ENCODE results near the gene CEP57L1. TPM values are rescaled to one million over a fixed set of nuclear protein-coding genes. Genes with fewer than 3 reads are reported as not detected.
A peak's percentile ranks its signal among the peaks of the same experiment; 100 is the strongest.
"Not testable (repeated sequence)": the region's sequence is repeated elsewhere in the genome, so short reads cannot be mapped to it uniquely, and the experiment has no call there.

The CEP57L1 gene
- polyA plus RNA-seq, 12 donors: 12.4 to 39.1 (median 20.7) TPM; not detected in 1

GRCh38 chr6:109073344-109074132, 21.8 kb upstream of the CEP57L1 start:
- DNase-seq: peak; percentile 77

- no peak for DNase-seq
Measured at GRCh38 chr6:109074133-109074415, 21.2 kb upstream of the CEP57L1 start.

GRCh38 chr6:109075934-109076333, 19.4 kb upstream of the CEP57L1 start:
- no peak for DNase-seq

- no peak for DNase-seq
Measured at GRCh38 chr6:109076377-109076776, 18.9 kb upstream of the CEP57L1 start.

DNA sequence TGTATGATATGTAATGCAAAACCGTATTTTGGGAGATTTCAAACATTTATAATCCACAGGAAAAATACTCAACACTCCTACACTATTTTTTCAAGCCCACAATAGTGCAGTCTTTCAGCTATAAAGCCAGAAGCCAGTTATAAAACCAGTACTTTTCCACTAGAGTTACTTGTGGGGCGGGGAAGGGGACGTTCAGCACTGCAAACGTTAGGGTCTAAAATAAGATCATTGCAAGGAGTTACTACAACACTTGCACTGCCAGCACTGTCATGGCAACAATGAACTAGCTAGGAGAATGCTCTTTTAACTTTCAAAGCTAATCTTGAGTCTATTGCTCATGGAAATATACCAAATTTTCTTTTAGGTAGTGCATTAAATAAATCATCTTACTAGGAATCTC, 15.3 kb upstream of the CEP57L1 start:
- peak; percentile 81 for DNase-seq

DNA sequence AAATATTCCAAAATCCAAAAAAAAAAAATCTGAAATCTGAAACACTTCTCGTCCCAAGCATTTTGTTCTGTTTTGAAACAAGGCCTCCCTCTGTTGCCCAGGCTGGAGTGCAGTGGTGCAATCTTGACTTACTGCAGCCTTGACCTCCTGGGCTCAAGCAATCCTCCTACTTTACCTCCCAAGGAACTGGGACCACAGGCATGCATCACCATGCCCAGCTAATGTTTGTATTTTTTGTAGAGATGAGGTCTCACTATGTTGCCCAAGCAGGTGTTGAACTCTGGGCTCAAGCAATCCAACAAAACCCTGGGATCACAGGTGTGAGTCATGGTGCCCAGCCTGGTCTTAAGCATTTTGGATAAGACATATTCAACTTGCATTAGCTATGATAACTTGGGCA, 14.3 kb upstream of the CEP57L1 start:
- no peak for DNase-seq

DNA sequence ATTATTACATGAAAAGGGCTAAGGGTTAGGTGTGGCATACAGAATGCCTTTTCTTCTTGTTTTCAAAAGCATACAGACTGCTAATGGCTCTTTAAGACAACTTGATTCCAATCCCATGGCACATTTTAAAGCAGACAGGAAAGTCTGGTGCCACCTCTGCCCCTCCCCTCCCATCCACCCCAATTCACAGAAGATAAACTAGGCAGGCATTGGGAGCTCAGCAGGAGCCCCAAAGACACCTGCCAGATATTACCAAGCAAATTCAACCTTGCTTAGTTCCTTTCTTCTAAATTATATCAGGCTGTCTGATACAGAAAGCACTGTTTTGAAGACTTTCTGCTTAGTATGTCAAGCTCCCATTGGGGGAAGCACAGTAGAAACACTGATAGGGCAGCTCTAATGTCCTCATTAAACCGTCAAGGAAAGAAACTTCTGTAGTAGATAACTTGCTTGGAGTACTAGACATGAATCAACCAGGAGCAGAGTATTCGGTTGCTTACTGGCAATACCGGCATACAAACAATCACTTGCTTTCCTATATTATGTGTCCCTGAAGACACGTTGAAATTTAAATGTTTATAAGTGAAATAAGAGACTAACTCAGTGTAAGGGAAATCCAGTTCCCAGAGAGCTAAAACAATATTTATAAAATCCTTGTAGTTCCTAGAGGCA, 13.7 kb upstream of the CEP57L1 start:
- no peak for DNase-seq

DNA sequence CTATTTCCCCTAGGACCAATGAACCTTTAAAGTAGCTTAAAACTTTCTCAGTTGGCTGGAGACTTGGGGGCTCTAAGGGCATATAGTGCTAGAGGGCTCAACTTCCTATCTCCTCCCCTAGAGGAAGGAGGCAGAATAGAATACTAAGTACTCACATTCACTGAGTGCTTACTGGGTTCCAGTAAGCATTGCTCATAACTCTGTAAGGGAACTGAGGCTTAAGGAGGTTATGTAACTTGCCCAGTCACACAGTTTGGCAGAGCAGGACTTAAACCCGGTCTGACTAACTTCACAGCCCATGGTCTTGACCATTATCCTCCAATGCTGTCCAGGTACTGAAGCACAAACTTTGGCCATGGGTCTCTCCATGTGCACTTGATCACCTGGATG, 13.1 kb upstream of the CEP57L1 start:
- DNase-seq: no peak

DNA sequence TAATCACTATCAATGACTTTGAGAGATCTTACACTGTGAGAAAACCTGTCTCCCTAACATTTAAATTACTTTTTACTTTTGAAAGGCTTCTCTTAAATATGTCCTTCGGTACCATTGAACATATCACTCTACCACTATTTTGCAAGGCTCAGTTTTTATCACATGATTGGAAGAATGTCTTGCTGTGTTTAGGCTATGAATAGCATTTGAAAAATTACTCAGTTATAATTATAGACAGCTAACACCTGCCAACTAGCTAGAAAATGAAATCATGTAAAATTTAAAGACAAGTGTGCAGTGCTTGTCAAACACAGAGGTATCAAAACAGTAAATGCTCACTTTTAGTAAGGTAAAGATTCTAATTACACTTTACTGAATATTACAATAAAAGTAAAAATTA, 11.7 kb upstream of the CEP57L1 start:
- DNase-seq: no peak

GRCh38 chr6:109084146-109084545, 11.2 kb upstream of the CEP57L1 start:
- not testable (repeated sequence) for DNase-seq

DNA sequence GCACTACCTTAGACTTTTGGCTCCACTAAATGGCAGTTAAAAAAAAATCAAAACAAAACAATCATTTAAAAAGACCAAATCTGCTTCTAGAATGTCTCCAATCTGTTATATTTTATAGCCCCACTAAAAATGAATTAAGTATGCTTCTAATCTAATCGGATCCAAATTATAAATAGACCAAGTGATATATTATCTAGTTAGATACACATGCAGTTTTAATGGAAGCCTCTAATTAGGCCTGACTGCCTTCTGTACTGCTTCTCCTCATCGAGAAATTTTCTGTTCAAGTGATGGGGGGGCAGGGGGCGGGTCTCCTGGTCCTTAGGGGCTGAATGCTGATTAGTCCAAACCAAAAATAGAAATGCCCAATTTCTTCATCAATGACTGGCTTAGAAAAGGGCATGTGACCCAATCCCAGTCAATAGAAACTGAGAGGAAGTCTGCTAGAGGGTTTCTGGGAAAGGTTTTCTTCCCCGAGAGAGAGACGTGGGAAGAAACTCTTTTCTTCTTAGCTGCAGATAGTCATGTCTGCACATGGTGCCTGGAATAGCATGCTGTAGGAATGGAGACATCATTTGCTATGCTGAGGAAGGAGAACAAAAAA, 7.5 kb upstream of the CEP57L1 start:
- no peak for DNase-seq

DNA sequence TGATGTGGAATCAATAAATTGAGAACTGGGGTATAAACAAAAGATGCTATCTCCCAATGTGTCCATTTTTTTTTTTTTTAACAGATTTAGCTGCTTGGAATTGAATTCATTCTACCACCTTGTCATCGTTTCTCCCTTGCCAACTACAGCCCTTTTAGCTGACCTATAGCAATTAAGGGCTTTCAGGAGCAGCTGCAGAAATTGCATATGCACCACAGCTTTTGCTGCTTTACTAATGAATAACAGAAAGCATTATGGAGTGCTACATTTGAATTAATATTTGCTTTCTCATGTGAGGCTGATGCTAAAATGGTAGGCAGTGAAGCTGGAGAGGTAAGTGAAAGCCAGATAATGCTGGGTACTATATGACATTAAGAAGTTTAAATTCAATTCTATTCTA, 6.3 kb upstream of the CEP57L1 start:
- DNase-seq: no peak

- DNase-seq: no peak
Measured at GRCh38 chr6:109091314-109092024, 3.8 kb upstream of the CEP57L1 start.

GRCh38 chr6:109092074-109092473, 3.2 kb upstream of the CEP57L1 start:
- DNase-seq: no peak

- no peak for DNase-seq
Measured at GRCh38 chr6:109093732-109094415, 1.4 kb upstream of the CEP57L1 start.

- peak; percentile 94 for DNase-seq
Measured at GRCh38 chr6:109094416-109095035, 781 bp upstream of the CEP57L1 start, which contains the start of gene SESN1. Gene SESN1 (minus strand): TSS chr6:109094846. CDS start chr6:109094073, 773 bp downstream.

DNA sequence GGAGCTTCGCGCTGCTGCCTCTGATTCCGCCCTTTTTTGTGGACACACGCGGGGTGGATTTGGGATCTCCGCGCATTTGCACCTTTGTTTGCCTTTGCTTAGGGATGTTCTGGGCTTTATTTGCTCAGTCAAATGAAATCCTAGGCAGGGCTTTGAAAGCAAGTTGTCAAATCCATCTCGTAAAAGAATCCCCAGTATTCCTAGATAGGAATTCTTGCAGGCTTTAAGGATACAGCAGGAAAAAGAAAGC, 453 bp downstream of the CEP57L1 start:
- no peak for DNase-seq

DNA sequence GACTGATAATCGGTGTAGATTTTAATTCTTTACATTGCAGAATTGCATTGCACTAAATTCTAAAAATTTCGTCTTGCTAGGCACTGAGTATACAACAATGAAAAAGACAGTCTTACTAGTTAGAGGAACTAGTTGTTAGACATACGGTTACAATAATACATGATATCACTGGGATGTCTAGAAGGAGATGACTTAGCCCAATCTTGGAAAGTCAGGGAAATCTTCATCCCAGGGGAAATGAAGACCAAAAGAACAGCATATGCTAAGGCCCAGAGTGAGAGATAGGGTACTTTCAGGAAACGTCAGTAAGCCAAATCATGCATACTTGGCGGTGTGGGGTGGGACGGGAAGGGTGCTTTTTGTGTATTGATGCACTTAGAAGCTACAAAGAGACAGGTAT, 901 bp downstream of the CEP57L1 start:
- DNase-seq: no peak

GRCh38 chr6:109097661-109098060, 2.4 kb downstream of the CEP57L1 start:
- DNase-seq: no peak

DNA sequence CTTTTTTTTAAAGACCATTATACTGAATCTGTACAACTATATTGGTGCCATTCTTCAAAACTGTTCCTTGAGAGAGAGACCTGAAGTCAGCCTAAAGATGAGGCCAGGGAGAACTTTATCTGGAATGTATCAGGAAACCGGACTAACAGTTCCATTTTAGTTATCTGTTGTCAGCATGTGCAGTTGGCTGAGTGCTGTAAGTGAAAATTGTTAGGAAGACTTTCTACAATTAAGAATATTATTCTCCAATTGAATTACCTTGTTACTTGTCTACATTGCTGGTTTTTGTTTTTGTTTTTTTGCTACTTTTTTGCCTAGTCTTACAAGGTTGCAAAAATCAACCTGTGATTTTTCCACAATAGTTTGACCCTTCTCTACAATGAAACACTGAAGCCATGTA, 7.5 kb downstream of the CEP57L1 start:
- no peak for DNase-seq

DNA sequence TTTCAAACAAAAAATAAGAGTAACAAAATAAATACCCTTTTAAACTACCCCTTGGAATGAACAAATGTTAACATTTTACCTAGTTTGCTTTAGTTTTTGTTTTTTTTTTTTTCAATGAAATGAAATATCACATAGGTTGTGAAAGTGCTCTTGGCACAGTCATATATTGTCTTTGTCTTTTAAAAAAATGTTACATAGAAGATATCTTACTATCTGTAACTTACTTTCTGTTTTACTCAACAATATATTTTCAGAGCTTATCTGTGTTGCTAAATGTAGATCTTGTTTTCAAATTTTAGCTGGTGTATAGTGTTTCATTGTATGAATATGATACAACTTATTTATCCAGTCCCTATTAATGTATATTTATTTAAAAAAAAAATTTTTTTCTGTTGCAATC, 8.6 kb downstream of the CEP57L1 start:
- DNase-seq: no peak

- no peak for DNase-seq
Measured at GRCh38 chr6:109104512-109104911, 9.2 kb downstream of the CEP57L1 start.
